Epithelial cell of esophagus (primary cell): Measurements from ENCODE around the gene SCFD2.

Experiments used
- DNase-seq: peaks from one replicate; pipeline ENCODE4 v3.0.0; 2010; ENCODE audit warnings: low read depth
- H3K4me3 ChIP-seq: 2 replicates; pipeline ENCODE4 v1.5.1; 2011; ENCODE audit warnings: mild to moderate bottlenecking, low read length, control low read depth
- CTCF ChIP-seq: IDR thresholded peaks from 2 replicates; pipeline ENCODE4 v1.5.1; 2011; ENCODE audit warnings: low read depth, mild to moderate bottlenecking, low read length, control low read depth, inconsistent platforms; ENCODE audit not compliant: insufficient read depth; ENCODE audit errors: missing control alignments

The SCFD2 gene

GRCh38 chr4:52843351-52843750 is 522.5 kb downstream of the SCFD2 start:
- no peak for DNase-seq

GRCh38 chr4:52842792-52843191 is 523.1 kb downstream of the SCFD2 start:
- no peak overlapping the region for H3K4me3 ChIP-seq
- no peak for TF ChIP-seq CTCF
- DNase-seq: no peak

More at GRCh38 chr4:52843351-52843750, 522.5 kb downstream of the SCFD2 start:
- TF ChIP-seq CTCF: no peak
- no peak overlapping the region for H3K4me3 ChIP-seq

- no peak for TF ChIP-seq CTCF
- no peak overlapping the region for H3K4me3 ChIP-seq
- no peak for DNase-seq
Measured at GRCh38 chr4:52841682-52842456, 524.0 kb downstream of the SCFD2 start.

- H3K4me3 ChIP-seq: no peak overlapping the region
- no peak for DNase-seq
- TF ChIP-seq CTCF: no peak
Measured at GRCh38 chr4:52840531-52841370, 525.1 kb downstream of the SCFD2 start.

GRCh38 chr4:52838729-52839586 is 526.9 kb downstream of the SCFD2 start:
- TF ChIP-seq CTCF: no peak
- no peak for DNase-seq
- no peak overlapping the region for H3K4me3 ChIP-seq

DNA sequence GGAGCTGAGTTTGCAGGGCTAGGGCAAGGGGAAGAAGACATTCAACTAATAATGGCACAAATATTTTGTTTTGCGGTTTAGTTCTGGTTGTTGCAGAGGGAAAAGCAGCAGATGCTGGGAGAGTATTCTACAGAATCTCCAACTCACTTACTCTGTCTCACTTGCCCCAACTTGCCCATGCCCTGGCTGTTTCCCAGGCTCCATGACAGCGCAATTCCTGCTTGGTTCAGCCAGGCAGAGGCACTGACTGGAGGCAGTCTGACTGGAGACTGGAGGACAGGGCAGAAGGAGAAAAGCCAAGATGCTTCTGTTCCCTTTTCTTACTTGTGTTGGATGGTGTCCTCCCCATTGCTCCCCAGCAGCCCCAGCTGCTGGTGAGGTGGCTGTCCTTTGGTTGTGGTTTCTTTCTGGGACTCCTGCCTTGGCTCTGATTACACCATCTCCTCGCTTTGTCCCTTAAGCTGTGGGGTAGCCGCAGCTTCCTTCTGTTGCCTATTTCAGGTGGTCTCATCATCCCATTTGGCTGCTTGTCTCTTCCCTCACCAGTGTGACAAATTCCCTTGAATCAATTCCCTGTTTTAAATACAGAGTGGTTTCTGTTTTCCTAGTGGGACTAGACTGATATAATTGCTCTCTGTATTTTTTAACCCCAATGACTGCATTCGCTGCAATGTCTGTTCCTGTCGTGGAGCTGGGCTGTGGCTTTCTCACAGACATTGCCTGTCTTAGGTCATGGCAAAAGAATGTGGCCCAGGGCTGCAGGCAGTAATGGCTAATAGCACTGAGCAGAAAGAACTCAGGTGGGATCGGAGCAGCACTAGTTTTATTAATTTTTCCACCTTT is 527.9 kb downstream of the SCFD2 start:
- peak overlapping the region; percentile 22 for H3K4me3 ChIP-seq
- DNase-seq: peak; percentile 98
- no peak for TF ChIP-seq CTCF
